GM19455 (cell line): ENCODE data around the gene ARMC9.
"Not testable (repeated sequence)": the region's sequence is repeated elsewhere in the genome, so short reads cannot be mapped to it uniquely, and the experiment has no call there.

Source experiments
- ATAC-seq: cut with Tn5 transposase; IDR thresholded peaks from one replicate; pipeline ENCODE4 v1.9.1; 2021; ENCODE audit not compliant: unreplicated experiment

The ARMC9 gene

DNA sequence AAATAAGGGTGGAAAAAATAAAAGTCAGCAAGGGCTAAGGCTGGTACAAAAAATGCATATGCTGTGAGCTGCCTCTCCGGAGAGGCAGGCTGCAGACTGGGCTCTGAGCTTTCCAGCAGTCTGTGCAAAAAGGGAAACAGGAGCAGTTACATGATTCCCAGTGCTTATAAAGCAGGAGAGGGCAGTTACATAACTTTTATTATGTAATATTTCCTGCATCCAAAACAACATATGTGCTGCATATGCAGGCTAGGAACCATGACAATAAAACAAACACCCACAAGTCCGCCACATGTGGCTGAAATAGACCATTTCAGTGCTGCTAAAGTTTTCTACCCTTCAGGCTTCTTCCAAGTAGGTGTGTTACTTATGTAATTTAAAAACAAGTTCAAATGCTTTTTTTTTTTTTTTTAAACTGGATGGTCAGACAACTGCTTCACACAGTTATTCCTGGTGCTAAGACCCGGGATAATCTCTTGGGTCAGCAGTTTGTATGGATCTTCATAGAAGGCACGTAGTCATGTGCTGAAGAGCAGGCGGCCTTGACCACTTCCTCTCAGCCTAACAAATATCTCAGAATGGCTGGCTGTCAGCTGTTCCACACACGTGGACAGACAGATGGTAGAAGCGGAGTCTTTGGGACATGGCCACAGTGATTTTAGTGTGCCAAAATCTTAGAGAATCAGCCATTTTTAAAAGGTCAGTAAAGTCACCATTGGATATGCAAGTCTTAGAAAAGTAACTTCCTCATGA is 43.5 kb downstream of the ARMC9 start:
- no peak for ATAC-seq

DNA sequence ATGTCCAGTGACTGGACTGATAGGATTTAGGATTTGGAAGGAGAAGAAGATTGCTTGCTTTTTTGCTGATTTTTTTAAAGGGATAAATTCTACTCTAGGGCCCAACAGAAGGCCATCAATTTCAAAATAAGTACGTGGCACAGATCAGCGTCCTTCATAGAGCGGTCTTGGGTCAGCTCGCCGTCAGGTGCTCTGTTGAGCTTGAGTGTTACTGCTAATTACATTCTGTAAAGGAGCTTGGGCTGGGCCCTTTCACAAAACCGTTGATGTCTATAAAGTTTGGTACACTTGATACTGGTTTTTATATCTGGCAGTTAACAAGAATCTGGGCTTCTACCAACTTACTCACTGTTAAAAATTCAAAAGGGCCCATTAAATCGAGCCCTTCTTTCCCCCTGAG is 45.4 kb downstream of the ARMC9 start:
- no peak for ATAC-seq

DNA sequence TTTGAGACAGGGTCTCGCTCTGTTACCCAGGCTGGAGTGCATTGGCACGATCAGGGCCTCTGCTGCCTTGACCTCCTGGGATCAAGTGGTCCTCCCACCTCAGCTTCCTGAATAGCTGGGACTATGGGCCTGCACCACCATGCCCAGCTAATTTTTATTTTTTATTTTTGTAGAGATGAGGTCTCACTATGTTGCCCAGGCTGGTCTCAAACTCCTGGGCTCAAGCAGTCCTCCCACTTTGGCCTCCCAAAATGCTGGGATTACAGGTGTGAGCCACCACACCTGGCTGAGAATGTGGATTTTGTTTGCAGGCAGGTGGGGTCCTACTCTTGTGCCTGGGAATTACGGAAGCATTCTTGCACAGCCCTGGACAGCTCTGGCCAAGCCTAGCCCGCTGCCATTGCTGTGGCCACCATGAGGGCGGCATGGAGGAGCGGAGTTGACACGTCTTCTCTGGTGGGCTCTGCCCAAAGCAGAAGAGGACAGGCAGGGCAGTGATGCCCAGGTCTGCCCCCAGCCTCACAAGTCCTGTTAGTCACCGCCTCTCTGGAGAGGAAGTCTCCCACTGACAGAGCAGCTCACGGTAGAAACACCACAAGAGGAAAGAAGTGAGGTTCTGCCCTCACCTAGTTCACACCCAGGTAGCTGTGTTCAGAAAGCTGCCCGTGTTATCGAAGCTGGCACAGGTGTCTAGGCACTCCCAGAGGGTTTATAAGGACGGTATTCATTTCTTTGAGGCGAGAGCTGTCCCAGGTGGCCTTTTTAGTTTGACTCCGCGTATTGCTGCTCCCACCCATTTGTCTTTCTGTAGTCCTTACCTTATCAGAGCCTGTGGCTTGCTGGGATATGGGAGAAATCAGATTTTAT is 46.2 kb downstream of the ARMC9 start:
- ATAC-seq = no peak

DNA sequence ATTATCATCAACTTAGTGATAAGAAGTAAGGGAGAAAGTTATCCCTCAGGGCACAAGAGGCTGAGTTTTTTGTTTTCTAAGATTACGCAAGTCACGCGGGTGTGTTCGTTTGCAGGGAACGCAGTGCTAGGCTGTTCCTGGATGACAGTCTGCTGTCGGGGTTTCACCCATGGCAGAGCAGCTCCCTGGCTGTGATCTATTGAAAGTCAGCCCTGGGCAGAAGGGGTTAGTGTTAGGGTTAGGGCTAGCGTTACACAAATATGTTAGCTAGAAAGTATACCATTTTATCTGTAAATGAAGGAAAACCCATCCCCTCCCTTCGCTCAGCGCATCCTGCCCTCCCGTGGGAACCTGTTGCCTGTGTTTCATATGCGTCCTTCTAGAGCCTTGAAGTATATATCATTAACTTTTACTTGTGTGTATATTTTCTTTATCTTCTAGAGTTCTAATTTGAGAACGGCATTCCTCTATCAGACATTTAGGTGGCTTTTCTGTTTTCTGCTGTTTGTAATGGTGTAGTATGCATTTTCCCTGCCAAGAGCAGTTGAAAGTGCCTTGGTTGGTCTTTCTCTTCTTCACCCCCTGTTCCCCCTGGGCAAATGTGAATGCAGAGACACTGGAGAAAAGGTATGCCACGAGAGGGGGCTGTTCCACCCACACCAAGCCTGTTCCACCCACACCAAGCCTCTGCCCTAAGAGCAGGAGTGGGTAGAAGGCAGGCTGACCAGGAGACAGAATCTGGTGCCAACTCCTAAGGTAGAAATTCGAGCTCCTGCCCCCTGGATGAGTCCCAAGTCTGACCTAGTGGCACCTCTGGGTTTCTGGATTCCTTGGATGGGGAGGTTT is 47.0 kb downstream of the ARMC9 start:
- ATAC-seq = no peak

DNA sequence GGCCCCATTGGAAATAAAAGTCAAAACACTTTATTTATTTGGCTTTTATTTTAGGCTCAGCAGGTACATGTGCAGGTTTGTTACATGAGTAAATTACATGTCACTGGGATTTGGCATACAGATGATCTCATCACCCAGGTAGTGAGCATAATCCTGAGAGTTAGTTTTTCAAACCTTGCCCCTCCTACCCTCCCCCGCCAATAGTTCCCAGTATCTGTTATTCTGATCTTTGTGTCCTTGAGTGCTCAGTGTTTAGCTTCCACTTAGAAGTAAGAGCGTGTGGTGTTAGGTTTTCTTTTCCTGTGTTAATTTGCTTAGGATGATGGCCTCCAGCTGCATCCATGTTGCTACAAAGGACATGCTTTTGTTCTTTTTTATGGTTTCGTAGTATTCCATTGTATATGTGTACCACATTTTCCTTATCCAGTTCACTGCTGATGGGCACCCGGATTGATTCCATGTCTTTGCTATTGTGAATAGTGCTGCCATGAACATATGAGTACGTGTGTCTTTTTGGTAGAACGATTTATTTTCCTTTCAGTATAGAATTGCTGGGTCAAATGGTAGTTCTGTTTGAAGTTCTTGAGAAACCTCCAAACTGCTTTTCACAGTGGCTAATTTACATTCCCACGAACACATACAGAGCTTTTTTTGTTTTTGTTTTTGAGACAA is 47.9 kb downstream of the ARMC9 start:
- ATAC-seq = no peak

DNA sequence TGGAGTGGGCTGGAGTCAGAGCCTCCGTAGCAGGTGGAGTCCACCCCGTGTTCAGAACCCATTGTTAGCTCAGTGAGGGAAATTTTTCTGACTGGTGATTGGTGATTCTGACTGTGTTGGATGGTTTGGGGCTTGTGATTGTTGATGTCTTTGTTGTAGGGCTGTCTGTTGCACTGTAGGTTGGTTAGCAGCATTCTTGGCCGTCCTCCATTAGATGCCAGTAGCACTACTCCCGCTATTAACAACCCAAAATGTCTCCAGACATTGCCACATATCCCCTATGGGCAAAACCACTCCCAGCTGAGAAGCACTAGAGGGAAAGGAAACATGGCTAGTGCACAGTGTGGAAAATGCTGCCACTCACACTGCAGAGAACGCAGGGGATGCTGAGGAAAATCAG is 51.7 kb downstream of the ARMC9 start:
- no peak for ATAC-seq

DNA sequence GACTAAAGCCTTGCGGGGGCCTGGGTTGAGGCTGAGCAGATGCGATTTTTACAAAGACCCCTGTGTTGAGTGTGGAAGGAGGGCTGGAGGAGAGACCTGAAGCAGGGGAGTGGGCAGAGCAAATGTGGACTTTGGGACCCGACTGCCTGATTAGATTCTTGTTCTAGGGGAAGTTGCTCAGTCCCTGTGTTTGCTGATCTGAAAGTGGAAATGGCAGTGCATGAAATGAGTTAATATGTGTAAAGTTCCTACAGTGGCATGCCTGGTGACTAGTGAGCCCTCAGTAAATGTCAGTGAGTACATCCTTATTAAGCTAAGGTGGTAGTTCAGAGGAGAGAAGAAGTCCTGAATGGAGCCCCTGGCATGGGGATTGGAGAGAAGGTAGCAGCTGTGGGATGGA is 52.3 kb downstream of the ARMC9 start:
- ATAC-seq = no peak

DNA sequence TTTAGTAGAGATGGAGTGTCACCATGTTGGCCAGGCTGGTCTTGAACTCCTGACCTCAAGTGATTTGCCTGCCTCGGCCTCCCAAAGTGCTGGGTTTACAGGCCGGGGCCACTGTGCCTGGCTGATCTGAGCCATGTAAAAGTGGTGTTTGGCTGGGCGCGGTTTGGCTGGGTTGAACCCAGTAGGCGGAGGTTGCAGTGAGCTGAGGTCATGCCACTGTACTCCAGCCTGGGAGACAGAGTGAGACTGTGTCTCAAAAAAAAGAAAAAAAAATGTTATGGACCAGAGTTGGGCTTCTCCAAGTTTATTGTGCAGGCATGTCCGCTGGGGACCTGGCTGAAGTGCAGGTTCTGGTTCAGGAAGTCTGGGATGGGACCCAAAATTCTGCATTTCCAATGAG is 54.9 kb downstream of the ARMC9 start:
- not testable (repeated sequence) for ATAC-seq

DNA sequence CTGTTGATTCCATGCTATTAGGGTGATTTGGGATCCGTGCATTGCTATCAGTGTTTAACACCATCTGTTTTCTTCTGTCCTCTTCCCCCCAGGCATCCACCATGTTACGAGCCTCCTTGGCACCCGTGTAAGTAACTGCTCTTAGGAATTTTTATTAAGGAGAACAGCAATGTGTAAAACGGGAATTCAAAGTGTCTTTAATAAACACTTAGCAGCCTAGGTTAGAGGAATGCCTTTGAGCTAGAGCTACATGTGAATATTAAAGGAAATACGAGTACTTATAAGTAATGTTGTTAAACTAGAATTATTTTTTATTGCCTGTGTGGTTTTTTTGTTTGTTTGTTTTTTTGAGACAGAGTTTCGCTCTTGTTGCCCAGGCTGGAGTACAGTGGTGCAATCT is 58.1 kb downstream of the ARMC9 start:
- no peak for ATAC-seq

DNA sequence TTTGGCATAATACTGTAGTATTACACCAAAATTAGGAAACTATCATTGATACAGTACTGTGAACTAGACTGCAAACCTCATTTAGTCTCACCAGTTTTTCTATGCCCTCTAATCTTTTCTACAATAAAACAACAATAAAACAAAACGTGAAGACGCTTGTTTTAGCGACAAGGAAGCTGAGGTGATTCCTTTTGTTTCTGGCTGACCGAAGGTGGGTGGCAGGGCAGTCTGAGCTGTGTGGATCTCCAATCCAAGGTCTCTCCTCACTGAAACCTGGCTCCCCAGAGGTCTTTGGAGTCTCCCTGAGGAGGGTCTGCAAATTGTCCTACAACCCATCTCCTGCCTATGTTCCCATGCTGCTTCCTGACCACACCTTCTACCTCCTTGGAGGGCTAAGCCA is 59.3 kb downstream of the ARMC9 start:
- ATAC-seq = no peak

DNA sequence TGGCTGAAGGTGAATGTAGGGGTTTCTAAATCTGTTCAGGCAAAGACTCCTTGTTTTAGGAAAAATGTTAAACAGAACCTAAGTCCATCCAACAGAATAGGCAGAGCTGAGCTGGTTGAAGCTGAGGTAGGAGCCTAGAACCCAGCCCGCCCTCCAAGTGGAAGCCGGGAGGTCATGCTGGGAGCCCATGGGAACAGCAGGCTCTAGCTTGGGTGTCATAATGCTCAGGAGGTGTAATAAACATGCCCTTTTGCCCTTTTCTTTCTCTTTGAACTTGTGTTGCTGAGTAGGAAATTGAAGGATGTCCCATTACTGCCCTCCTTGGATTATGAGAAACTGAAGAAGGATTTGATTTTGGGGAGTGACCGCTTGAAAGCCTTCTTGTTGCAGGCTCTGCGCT is 60.3 kb downstream of the ARMC9 start:
- no peak for ATAC-seq

DNA sequence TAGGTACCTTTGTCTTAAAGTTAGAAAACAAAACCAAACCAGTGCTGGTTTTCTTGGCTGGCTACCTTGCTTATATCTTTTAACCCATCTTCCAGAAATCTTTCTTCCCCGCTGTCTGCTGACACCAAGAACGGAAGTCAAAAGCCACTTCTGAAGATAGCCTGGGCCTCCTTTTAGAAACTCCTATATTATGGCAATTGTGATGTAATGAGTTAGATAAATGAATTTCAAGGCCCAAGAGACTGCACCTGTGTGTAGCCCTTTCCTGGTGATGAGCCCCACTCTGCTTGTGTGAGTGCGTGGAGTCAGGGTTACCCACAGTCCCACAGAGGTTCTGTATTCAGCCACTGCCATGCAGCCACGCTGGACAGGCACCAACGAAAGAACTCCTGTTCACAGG is 60.7 kb downstream of the ARMC9 start:
- ATAC-seq = no peak

DNA sequence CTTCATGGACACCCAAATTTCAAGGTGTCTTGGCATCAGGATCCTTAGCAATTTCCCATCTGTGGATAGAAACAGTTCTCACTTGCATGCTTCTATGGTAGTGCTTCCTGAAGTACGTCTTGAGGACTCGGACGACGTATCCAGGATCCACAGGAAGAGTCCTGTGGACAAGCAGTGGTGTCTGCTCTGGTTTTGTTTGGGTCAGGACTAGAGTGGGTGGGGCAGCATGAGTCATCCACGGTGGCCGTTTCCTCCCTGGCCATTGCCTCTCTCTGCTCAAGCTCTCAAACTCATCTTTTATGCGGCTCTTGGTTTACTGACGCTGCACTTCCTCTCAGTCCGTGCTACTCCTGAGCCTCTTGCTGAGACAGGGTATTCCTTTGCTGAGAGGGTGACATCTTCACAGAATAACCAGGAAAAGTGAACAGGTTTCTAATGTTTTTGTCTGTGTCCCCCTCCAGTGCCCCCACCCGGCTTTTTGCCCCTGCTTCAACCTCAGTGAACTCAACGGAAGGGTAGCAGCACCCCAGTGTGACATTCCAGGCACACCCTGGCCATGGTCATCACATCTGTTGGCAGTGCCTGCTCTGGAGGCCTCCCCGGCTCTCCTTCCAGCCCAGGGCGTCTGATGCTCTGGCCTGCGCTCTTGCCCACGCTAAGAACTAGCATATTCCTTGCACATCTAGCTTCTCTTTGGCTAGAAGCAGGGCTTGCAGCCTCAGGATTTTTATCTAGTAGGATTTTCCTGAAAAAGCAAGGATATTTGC is 62.2 kb downstream of the ARMC9 start:
- no peak for ATAC-seq

DNA sequence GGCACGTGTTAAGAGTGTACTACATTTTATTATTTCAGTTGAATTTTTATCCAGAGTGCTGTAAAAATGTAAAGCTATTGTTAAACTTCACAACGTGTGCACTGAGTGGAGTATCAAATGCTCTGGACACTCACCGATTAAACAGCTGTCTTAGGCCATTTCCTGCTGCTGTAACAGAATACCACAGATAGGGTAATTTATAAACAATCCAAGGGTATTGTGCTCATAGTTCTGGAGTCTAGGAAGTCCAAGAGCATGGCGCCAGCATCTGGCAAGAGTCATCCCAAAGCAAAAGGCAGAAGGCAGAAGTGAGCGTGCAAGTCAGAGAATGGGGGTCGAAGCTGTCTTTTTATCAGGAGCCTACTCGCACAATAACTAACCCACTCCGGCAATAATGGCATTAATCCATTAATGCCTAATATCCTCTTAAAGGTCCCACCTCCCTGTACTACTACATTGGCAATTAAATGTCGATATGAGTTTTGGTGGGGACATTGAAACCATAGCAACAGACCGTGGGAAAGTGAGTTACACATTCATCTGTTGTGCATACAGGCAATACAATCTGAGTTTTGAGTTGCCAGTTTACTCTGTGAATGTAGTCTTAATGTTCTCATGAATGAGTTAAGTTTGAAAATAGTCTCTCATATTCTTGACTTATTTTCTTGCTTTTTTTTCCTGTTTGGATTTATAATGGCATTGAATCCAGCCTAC is 64.8 kb downstream of the ARMC9 start:
- no peak for ATAC-seq

DNA sequence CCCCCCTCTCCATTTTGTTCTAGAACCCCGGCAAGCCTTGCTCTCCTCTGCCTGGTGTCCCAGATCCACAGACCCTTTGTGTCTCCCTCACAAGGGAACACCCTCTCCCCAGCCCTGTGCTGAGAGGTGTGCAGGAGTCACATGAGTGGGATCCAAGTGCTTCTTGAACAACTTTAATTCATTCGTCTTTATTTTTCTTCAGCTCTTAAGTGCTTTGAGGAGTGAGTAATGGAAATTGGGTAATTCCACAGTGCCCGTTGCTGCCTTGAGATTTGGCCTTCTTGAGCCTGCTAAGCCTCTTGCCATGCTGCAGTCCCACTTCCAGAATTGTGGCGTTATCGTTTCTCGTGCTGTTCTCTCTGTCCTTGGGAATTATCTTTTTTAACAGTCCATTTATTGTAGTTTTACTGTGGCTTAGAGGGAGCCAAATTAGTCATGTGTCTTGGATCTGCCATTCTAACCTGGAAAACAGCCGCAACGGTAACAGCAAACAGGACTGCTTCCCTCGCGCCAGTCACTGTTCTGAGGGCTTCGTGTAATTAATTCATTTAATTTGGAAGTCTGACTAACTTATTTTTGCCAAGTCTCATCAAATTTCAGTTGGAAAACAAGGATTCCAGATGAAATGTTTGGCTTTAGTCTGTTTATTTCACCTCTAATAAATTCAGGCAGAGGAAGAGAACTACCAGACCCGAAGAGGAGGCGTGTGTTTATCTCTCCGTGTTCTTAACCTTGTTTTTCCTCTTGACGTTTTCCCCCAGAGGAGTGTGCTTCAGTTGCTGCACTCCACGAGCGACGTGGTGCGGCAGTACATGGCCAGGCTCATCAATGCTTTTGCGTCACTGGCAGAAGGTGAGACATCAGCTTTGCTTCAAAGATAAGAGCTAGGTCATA is 72.0 kb downstream of the ARMC9 start:
- no peak for ATAC-seq

DNA sequence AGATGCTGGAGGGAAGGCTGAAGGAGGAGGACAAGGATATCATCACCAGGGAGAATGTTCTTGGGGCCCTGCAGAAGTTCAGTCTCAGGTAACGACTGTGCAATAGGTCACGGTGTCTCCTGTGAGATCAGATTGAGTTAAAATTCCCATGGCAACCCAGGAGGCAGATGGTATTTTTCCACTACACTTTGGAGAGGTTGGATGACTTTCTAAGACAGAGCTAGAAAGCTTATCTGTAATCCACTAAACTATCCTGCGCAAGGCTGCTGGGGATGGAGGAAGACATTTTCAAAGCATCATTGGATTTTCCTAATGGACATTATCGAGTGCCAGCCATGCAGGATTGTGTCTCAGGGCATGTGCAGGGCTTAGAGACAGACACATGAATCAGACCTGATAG is 74.6 kb downstream of the ARMC9 start:
- no peak for ATAC-seq

DNA sequence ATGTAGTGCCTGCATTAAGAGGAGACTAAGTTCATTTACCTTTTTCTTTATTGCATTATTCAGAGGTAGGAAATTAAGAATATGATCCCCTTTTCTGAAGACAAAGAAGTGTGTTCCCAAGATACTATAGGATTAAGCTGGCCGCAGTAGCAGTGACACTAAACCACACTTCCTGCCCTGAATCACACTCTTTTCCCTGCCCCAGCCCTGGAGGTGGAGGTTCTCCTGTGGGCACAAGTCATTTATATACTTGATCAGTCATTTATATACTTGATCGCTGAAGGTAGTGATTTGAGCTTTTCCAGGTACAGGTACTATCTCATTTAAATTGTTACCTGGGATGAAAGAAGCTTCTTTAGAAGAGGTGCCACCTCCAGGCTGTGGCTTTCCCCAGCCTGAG is 78.6 kb downstream of the ARMC9 start:
- ATAC-seq = no peak

DNA sequence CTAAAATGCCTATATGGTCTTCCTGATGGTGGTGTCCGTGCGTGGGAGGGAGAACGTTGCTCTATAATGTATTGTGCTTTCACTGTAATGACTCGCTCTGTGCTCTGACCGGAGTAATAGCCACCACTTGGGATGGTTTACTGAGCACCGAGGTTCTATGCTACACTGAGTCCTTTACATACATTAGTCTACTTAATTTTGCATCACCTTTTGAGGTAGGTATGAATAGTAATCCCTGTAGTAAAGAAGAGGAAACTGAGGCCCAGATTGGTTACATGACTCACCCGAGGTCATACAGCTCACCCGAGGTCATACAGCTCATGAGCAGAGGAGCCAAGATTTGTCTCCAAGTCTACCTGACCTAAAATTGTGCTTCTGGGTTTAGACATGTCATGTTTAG is 79.5 kb downstream of the ARMC9 start:
- no peak for ATAC-seq

DNA sequence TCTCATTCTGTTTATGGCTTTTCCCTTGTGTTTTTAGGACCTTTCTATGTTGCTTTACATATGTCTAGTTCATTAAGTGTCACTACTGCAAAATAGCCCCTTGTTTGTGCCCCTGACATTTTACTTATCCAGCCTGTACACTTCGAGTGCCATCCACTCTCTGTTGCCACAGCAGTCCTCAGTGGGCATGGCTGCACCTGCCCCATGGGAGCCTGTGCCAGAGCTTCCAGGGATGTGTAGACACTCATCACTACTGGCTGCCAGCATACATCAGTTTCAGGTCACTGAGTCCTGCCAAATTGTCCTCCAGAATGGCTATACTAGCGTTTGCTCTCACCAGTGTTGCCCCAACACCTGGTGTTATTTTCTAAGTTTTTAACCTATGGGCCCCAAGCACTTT is 80.4 kb downstream of the ARMC9 start:
- no peak for ATAC-seq
